ENCODE data around the gene OMP. TPM values are rescaled to one million over a fixed set of nuclear protein-coding genes. Genes with fewer than 3 reads are reported as not detected.
A peak's percentile ranks its signal among the peaks of the same experiment; 100 is the strongest.

OMP gene
- polyA plus RNA-seq, 3 donors: not detected

- intact Hi-C loops (cut with micrococcal nuclease): no loop called here
- no peak overlapping the region for H3K4me2 ChIP-seq (replicated peaks; ENCODE audit: extremely low read depth, low read length, poor library complexity, severe bottlenecking)
- peaks cover 0 to 6% of the 10 kb centered on the region in 2 donors for H3K27me3 ChIP-seq (ENCODE audit: control insufficient read depth in 2 of 2, insufficient read depth in 2 of 2, low read length in 2 of 2)
- Mint-ChIP-seq H3K9me3 (peaks cover 0 to 3% (median 0%) of the 10 kb centered on the region in 7 donors), H3K36me3 (peaks cover 0 to 1% of the 10 kb centered on the region in 2 donors), H3K4me1 (peaks cover 20% of the 10 kb centered on the region), H3K27me3 (ENCODE audit: low read depth in 3 of 3) (peaks cover 6 to 39% (median 14%) of the 10 kb centered on the region in 3 donors), H3K27ac (no peak overlapping the region), H3K4me3 (peak overlapping the region in 1 of 2 donors; percentile 27)
- no peak overlapping the region for H3K9ac ChIP-seq (ENCODE audit: insufficient read depth, low read length, poor library complexity, severe bottlenecking)
- no peaks in the 10 kb centered on the region for H4K20me1 ChIP-seq (ENCODE audit: insufficient read depth, low read length)
- H3K9me3 ChIP-seq (replicated peaks in 1 of 2; ENCODE audit: control insufficient read depth in 1 of 2, insufficient read depth in 1 of 2, low read length in 2 of 2): no peaks in the 10 kb centered on the region
- WGBS (ENCODE audit: insufficient coverage): 26% methylated on average over 6 of the region's 6 CpGs
- no peaks in the 10 kb centered on the region for H3K79me2 ChIP-seq (ENCODE audit: insufficient read depth, low read length)
- H3K4me1 ChIP-seq (ENCODE audit: control insufficient read depth in 1 of 2, insufficient read depth in 2 of 2, low read length in 2 of 2): peaks cover 5 to 7% of the 10 kb centered on the region in 2 donors
- no peak overlapping the region for H3K4me3 ChIP-seq (replicated peaks in 1 of 3; ENCODE audit: low read depth in 2 of 3, low read length in 3 of 3)
- no peak overlapping the region for H2AFZ ChIP-seq (ENCODE audit: insufficient read depth, low read depth, low read length, poor library complexity, severe bottlenecking)
- no peaks in the 10 kb centered on the region for H3K36me3 ChIP-seq (replicated peaks in 1 of 2; ENCODE audit: control insufficient read depth in 1 of 2, insufficient read depth in 2 of 2, low read length in 2 of 2)
- no peak for TF ChIP-seq CTCF (IDR thresholded peaks at IDR 0.05)
- DNase-seq: no peak
- H3K27ac ChIP-seq (ENCODE audit: low read depth in 1 of 2, low read length in 2 of 2): no peak overlapping the region
These were observed 50.2 kb downstream of the OMP start for GRCh38 chr11:77152846-77153245.

Other genes with a start within 250 kb of the OMP start
- gene ACER3, start 241.9 kb upstream of the OMP start, polyA plus RNA-seq: 10 to 100 TPM; 22.9 to 45.4 (median 23.6) TPM
- under 1 TPM in 1 of 3 donors, not detected in 2; 0.03 TPM for gene B3GNT6, start 68.4 kb upstream of the OMP start, polyA plus RNA-seq
- gene CAPN5, start 35.9 kb upstream of the OMP start, polyA plus RNA-seq: under 1 TPM; 0.28 to 0.83 (median 0.62) TPM
- gene MYO7A, start 25.4 kb downstream of the OMP start, polyA plus RNA-seq: 1 to 10 TPM; 3.5 to 7.8 (median 3.6) TPM
- gene GDPD4, start 198.8 kb downstream of the OMP start, polyA plus RNA-seq: not detected